ENCODE measurements around the gene CA11. TPM values are rescaled to one million over a fixed set of nuclear protein-coding genes. Genes with fewer than 3 reads are reported as not detected.
A peak's percentile ranks its signal among the peaks of the same experiment; 100 is the strongest.

Gene CA11
- total and polyA plus RNA-seq, 9 of the 15 experiments (the other 6 are each of a cell fraction or from before 2014, with no cell fraction given): 2.9 to 19.9 (median 8.3) TPM

GRCh38 chr19:48635263-48635965 lies 10.6 kb downstream of the CA11 start (continued):
- peak in 1 of 2 experiments; percentile 19; a peak in 1 of 4 replicates for TF ChIP-seq MLLT1 (IDR thresholded peaks at IDR 0.05)

DNA sequence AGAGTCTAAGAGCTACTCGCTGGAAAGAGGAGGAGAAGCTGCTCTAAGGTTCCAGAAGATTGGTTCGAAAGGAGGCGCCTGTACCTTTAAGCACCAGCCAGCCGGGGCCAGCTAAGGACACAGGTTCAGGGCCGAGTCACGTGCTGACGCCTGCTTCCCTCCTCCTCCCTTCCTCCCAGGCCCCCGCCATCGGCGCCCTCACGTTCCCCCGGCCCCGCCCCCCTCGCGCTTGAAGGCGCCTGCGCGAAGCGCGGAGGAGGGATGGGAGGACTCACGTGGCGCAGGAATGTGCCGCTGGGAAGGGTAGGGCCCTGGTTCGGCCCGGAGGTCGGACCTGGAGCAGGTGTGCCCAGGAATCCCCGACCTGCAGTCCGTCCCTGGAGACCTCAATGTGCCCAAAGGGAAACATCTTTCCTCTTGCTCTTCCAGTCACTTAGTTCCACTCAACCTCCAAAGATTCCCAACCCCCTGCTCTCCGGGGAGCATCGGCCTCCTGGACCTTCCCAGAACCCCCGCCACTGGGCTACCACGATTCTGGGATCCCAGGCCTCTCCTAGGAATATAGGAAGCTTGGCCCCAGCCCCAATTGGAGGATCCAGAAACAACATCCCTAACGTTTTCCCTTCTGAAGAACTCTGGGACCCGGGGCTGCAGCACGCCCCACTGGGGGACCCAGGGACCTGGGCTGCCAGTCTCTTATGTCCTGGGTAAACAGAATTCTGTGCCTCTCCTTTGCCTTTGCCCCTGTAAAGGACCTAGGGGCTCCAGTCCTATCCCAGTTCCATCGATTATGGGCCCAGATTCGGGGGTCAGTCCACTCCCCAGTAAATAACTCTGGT lies 11.3 kb downstream of the CA11 start:
- in situ Hi-C loops (cut with MboI) (no loop called here), intact Hi-C loops (cut with micrococcal nuclease) (no loop called here)
- Histone ChIP-seq H3K27me3 (ENCODE audit: control insufficient read depth in 2 of 2, insufficient read depth in 2 of 2, low read length in 2 of 2) (no peaks in the 10 kb centered on the region), H3K4me1 (replicated peaks in 1 of 2; ENCODE audit: control insufficient read depth in 2 of 2, insufficient read depth in 2 of 2, low read length in 2 of 2) (peaks cover 44 to 86% of the 10 kb centered on the region in 2 experiments), H3K4me2 (ENCODE audit: insufficient read depth, low read length) (peak overlapping the region; percentile 88), H3K36me3 (ENCODE audit: control insufficient read depth, insufficient read depth, low read length) (no peaks in the 10 kb centered on the region; the same call in 2 of the 3 replicates), H2AFZ (ENCODE audit: low read depth, low read length) (peak overlapping the region; percentile 86), H3K9me1 (ENCODE audit: control insufficient read depth, insufficient read depth, low read length) (peaks cover 4% of the 10 kb centered on the region), H3K4me3 (peak overlapping the region; percentile 51), H3K27ac (ENCODE audit: extremely low read depth, low read depth, low read length) (peak overlapping the region; percentile 88), H4K20me1 (replicated peaks; ENCODE audit: control insufficient read depth, insufficient read depth, low read length) (0 out of 2 replicates have a peak, but pooled peaks cover 4% of the 10 kb centered on the region), H3K79me2 (ENCODE audit: control insufficient read depth, insufficient read depth, low read length) (peaks cover 23% of the 10 kb centered on the region; the same call in 2 of the 3 replicates), H3K9me3 (replicated peaks; ENCODE audit: control insufficient read depth, insufficient read depth, low read depth, low read length) (no peaks in the 10 kb centered on the region), H3K9ac (ENCODE audit: insufficient read depth in 1 of 2, low read depth in 2 of 2, low read length in 2 of 2) (peak overlapping the region; percentile 79 to 89)
- ATAC-seq (peak; percentile 61), FAIRE-seq (peak; percentile 79), DNase-seq (ENCODE audit: extremely low read depth in 1 of 4, low spot score in 3 of 4) (peak; percentile 82 to 98 (median 86))
- WGBS (ENCODE audit: insufficient coverage, low coverage, missing lambda C conversion rate): 2% methylated on average over 30 of the region's 37 CpGs
- CTCF ChIA-PET (ENCODE audit: low intra/inter-chr PET ratio): interaction anchor here (0.7 kb wide), 1 partner anchor 129 kb away, joined by 4 read pairs; no protein-coding TSS in a partner anchor
- TSS peak; percentile 82 for BruUV-seq (replicated peaks)
- POLR2A ChIA-PET: interaction anchor here (0.6 to 2.4 kb wide), 7 partner anchors 10 to 330 kb away, joined by 3 to 13 read pairs (median 4); partner anchors contain the start of gene DHDH
- TF ChIP-seq GATA2 (CRISPR knock-in tag; IDR thresholded peaks at IDR 0.05): no peak
- TF ChIP-seq CHD2 (IDR thresholded peaks at IDR 0.05; ENCODE audit: low read depth, low read length): no peak
- no peak for TF ChIP-seq ZNF217 (CRISPR knock-in tag; IDR thresholded peaks at IDR 0.05)
- peak in 1 of 2 experiments; percentile 70; a peak in 2 of 4 replicates for TF ChIP-seq TBL1XR1 (IDR thresholded peaks at IDR 0.05; ENCODE audit: low read length in 2 of 2)
- TF ChIP-seq MYBL2 (IDR thresholded peaks at IDR 0.05; ENCODE audit: low read depth): no peak
- TF ChIP-seq MYBL2 (CRISPR knock-in tag; IDR thresholded peaks at IDR 0.05; ENCODE audit: borderline replicate concordance): no peak
- peak; percentile 10; the same call in 1 of the 2 replicates for TF ChIP-seq BCOR (IDR thresholded peaks at IDR 0.05)
- TF ChIP-seq ZNF12 (CRISPR knock-in tag; IDR thresholded peaks at IDR 0.05): no peak
- TF ChIP-seq POLR2H (tag; IDR thresholded peaks at IDR 0.05; ENCODE audit: low read depth): peak; percentile 62; the same call in 1 of the 2 replicates
- TF ChIP-seq ARID1B (IDR thresholded peaks at IDR 0.05): peak; percentile 52
- 0 out of 2 replicates have a peak, but pooled peaks have one; percentile 55 for TF ChIP-seq XRCC5 (IDR thresholded peaks at IDR 0.05; ENCODE audit: low read depth, low read length)
- no peak; the same call in 1 of the 2 replicates for TF ChIP-seq ZBTB2 (IDR thresholded peaks at IDR 0.05)

Measured in K562 (cell line).